Glomerular visceral epithelial cell (primary cell): ENCODE results near the gene ADIPOR2.
"Not testable (repeated sequence)": the region's sequence is repeated elsewhere in the genome, so short reads cannot be mapped to it uniquely, and the experiment has no call there.

Experiments
- DNase-seq: peaks from one replicate; pipeline ENCODE4 v3.0.0-alpha.2; 2016; ENCODE audit errors: extremely low spot score

Gene ADIPOR2

DNA sequence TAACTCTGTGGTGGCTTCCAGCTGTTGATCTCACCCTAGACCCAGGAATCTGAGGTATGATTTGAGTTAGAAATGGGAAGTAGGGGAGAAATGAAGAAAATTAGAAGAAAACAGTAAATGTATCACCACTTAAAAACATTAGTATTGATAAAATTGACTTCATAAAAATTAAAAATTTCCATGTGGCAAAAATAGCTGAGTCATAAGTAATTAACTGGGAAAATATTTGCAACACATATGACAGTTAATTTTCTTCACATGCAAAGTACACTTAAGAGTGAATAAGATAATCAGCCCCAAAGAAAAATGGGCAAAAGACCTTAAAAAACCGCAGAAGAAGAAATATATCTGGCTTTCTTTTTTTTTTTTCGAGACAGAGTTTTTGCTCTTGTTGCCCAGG, 25.5 kb upstream of the ADIPOR2 start:
- no peak for DNase-seq

DNA sequence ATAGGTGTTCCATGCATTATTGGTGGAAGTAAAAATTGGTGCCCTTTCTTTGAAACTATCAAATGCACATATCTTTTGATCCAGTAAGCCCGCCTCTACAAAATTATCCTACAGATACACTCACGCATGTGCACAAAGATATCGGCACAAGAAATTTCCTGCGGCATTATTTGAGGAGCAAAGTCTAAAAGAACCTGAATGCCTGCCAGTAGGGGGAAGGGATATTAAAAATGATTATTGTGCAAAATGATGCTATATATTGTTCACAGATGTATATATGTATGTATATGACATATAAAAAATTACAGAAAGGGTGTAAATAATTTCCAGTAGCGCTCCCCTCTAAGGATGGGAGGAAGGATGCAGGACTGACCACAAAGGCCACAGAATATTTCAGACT, 24.7 kb upstream of the ADIPOR2 start:
- DNase-seq = no peak

DNA sequence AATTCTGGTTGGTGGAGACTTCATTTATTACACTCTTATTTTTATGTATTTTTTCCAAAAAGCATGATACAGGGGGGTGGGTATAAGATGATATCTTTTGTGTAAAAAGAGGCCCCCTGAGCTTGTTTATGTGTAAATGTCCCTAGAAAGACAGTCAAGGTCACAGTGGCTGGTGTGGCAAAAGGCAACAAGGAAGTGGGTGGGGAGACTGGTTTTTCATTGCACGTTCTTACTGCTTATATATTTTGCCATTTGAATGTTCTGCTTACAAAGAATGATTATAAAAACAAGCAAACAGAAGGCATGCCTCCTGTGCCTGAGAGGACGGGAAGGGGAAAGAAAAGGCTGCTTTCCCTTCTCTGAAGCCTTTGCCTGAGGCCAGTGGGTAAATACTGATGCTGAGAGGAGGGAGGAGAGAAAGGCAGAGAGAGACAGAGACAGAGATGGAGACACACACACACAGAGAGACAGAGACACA, 24.1 kb upstream of the ADIPOR2 start:
- DNase-seq = no peak

DNA sequence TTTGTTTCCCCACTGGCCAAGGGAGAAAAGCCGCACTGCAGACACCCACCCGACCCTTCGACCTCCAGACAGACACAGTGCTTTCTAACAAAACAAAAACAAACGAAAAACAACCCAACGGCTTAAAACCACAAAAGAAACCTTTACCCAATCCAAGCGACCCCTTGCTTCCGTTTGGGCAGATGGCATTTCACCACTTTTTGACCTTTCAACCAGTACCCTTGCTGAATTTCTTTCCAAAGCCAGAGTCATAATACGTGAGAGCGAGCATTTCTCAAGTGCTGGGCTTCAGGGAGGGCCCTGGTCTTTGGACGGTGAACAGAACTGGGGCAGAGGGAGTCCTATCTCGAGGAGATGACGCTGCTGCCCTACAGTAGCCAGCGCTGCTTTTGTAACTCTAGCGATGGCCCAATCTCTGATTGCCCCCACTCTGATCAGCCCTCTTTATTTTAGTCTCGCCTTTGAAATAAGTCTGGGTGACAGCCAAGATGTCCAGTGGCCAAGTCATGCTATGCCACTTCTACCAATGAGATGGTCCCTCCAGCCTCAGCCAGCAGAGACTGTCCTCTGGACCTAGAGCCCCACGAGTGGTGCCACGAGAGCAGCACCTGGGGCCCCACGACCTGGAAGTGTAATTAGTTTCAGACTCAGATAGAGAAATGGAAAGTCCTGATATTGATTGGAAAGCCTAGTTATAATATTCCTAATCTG, 21.9 kb upstream of the ADIPOR2 start:
- no peak for DNase-seq

DNA sequence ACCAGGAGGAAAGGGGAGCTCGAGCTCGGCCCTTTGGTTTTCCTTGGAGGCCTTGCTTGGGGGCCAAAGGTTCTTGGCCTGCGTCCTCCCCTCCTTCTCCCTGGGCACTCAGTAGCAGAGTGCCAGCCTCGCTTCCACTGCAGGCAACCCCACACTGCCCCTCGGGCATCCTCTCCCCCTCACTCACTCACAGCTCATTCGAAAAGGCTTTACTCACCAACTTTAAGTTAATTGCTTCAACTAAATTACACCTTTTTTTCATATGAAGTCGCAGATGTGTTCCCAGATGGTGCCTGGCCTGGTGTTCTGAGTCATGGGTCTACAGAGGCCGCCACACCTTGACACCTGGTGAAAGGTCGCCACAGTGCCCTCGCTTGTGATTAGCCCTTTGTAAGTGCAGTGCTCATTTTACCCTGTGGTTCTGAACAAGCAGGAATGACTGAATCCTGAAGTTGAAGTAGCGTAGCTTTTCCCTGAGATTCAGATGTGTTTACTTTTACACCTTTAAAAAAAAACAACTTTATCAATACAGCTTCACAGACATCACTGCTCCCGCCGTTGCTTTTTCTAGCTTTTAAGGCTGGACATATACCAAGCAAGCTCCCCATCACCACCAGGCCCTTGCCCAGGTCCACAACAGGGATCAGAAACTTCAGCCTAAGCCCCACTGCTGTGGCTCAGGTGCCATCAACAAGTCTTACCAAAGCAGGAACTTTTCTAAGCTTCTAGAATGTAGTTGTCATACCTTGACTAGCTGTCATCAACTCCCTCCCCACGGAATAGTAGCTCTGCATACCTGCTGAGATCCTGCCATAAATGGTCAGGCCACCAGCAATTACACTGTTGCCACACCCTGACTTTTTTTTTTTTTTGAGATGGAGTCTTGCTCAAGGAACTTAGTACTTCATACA, 20.3 kb upstream of the ADIPOR2 start:
- DNase-seq = no peak

DNA sequence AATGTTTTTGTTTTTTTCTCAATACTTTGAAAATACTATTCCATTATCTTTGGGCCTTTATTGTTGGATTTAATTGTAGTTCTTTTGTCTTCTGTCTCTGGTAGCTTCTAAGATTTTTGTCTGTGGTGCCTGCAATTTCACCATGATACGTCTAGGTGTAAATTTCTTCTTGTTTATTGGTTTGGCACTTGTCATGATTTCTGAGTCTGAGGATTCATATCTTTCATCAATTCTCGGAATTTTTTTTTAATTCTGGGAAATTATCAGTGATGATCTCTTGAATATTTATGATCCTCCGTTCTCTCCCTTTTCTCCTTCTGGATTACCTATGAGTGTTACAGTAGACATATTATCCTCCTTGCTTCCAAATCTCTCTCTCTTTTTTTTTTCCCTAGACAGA, 14.8 kb upstream of the ADIPOR2 start:
- no peak for DNase-seq

DNA sequence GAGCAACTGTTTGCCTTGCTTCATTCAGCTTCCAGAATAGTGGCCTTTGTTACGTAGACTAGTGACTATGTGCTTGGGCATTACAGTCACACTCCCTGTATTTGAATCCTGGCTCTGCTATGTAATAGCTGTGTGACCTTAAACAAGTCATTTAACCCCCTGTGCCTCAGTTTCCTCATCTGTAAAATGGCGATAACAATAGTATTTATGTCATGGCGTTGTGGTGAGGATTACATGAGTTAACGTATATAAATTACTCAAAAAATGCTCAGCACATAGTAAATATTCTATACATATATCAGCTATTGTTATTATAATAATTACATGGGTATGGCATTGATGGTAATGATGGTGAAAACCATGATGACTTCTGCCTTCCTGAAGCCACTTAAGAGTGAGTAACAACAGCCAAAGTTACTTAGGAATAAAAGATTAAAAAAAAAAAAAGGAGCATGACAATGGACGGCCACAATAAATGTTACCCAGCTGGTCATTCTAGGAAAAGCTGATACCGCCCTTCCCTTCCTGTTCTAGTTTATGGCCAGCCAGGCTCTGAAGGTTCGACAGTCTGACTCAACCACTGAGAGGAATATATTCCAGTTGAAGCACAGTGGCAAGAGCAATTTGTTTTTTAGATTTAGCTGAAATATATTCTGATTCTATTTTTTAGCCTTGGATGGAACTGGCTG, 9.9 kb upstream of the ADIPOR2 start:
- DNase-seq = no peak

DNA sequence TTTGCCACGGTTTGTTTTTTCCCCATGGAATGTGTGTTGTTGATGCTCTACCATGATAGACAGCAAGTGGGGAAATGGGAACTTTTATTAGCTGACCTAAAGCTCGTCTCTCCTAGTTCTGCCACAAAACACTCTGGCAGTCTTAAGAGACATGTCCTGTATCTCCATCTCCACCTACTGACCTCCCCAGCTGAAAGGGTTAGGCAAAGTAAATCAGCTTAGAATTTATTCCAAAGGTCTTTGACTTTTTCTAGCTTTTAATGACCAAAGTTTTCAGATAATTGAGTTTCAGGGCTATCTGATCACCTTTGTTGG, 9.4 kb upstream of the ADIPOR2 start:
- DNase-seq = no peak

DNA sequence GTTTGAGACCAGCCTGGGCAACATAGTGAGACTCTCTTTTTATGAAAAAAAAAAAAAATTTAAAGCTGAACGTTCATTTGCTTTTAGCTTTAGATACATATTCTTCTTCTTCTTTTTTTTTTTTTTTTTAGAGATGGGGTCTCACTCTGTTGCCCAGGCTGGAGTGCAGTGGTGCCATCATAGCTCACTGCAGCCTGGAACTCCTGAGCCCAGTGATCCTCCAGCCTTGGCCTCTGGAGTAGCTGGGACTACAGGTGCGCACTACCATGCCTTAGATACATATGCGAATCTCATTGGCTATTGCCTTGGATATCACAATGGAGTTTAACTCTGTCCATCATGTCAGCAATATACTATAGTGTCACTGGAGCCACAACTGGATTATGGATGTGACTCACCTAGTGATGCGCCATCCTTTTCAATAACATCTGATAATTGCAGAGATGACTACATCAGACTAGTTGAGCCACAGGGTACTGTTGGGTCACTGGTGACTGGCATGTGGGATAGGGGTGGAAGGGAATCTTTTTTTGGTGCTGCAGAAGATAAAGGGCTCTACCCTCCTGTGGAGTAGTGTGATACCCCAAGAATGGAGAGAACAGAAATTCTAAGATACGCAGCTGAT, 2.7 kb upstream of the ADIPOR2 start:
- no peak for DNase-seq

DNA sequence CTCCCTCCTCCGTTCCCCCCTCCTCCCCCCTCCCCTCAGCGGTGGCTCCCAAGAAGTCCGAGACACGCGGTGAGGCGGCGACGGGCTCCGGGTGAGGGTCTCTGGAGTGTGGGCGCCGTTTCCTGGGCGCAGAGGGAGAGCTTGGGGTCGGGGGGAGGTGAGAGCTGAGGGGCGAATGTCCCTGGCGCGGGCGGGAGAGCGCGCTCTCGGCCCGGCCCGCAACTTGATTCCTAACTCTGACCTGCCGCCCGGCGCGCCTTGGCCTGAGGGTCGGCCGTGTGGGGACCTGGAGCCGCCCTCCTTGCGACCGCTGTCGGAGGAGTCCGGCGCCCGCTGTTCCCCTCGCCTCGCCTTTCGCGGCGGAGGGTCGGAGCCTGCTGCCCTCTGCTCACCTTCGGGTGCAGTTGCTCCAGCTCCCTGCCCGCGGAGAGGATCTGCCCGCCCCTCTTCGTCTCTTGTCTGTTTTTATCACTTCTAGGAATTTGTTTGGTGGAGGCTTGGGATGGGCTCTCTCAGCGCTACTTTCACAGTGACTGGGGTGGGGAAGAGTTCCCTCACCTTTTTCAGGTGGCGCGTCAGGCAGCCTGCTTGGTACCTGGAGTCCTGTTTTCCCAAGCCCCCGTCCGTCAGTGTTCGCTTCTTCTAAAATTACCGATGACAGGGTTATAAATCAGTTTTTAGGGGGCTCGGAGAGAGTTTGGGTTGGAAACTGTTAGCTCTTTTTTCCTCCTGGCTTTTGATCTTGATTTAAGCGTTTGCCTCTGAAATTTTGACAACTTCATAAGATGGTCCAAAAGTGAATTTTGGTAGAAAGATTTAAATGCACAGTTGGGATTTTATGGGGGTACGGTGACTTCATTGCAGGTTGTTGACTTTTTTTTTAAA, 495 bp downstream of the ADIPOR2 start:
- peak; percentile 42 for DNase-seq

DNA sequence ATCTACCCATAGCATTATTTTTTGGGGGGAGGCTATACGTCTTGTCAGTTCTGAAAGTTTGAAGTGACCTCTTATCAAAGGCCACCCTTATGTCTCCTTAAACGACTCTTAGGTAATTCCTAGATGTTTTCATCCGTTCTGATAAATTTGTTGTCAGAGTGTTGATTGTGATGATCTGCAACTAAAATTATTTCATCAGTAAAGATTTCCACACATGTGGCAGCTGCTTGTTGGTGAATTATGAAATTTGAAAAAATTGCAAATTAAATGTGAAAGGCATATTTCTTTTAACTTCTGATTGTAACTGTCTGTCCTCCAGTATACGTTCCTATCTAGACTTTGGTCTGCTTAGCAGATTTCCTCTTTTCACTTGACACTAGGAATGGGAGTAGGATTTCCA, 1.4 kb downstream of the ADIPOR2 start:
- no peak for DNase-seq

DNA sequence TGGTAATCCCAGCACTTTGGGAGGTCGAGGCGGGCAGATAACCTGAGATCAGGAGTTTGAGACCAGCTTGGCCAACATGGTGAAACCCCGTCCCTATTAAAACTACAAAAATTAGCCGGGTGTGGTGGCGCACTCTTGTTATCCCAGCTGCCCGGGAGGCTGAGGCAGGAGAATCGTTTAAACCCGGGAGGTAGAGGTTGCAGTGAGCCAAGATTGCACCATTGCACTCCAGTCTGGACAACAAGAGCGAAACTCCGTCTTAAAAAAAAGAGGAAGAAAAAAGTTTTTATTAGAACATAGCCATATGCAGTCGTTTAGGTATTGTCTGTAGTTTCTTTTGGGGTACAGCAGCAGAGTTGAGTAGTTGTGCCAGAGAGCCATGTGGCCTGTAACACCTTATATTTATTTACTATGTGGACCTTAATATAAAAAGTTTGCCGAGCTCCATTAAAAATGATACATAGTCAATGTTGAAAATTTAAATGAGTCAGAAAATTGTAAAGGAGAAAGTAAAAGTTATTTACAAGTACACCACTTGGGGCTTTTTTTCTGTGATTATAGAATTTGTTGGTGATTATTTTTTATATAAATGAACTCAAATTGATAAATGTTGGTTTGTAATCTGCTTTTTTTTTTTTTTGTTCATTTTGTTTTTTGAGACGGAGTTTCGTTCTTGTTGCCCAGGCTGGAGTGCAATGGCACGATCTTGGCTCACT, 2.2 kb downstream of the ADIPOR2 start:
- no peak for DNase-seq

DNA sequence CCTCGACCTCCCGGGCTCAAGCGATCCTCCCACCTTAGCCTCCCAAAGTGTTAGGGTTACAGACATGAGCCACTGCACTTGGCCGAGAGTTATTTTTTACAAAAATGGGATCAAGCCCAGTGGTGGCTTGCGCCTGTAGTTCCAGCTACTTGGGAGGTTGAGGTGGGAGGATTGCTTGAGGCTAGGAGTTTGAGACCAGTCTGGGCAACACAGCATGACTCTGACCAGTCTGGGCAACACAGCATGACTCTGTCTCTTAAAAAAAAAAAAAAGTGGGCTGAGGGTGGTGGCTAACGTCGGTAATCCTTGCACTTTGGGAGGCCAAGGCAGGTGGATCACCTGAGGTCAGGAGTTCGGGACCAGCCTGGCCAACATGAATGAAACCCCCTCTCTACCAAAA, 4.2 kb downstream of the ADIPOR2 start:
- DNase-seq = not testable (repeated sequence)

DNA sequence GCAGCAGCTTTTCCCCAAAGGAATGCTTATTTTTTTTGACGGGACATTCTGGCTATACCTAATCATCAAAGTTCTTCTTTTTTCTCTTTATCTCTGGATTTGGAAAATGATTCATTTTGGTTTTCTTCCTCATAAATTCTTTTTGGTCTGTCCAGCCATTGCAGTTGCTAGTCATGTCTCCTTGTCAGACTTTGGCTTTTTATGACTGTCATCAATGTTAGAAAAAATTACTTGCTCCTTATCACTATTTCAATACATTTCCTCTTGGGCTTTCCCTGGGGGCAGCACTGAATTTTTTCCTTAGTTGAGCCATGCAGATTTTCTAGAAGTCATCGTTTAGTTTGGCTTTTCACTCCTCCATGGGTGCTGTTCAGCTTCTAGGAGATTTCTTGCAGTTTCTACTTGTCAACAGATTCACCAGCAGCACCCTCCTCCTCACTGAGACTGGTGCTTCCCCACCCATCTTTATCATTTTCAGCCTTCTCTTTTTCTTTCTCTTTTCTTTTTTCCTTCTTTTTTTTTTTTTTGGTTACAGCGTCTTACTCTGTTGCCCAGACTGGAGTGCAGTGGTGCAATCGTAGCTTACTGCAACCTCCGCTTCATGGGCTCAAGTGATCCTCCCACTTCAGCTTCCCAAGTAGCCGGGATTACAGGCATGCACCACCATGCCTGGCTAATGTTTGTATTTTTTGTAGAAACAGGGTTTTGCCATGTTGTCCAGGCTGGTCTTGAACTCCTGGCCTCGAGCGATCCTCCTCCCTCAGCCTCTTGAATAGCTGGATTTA, 5.2 kb downstream of the ADIPOR2 start:
- no peak for DNase-seq

DNA sequence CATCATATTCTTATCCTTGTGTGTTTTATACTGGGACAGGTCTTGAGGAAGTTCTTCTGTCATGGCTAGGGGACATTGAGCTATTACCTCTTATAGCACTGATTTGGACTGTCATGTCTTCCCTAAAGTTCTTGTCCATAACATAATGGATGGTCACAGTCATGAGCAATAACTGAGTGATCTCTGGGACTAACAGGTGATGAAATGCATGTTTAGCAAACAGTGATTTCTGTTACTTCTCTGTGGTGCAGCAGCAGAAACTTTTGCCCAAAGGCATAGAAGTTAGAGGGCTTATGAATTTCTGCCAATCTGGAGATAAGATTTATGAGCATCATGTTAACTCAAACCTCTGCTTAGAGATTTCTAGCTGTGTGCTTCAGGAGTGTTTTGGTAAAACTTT, 5.9 kb downstream of the ADIPOR2 start:
- DNase-seq = no peak

DNA sequence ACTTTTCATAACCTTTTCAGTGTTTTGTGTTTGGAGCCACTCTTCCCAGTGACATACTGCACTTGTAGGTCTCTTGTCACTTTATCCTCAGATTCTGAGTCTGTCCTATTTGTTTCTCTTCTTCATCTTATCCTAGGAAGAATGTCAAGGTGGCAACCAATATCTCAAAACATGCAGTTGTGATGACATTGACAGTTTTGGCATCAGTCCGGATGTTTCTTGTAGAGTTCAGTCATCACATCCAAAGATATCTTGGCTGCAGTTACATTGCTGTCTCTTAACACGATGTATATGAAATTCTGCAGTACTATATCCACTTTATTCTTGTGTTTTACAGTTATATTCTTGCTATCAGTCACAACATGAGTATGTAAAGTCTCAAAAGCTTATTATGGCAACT, 6.4 kb downstream of the ADIPOR2 start:
- no peak for DNase-seq

DNA sequence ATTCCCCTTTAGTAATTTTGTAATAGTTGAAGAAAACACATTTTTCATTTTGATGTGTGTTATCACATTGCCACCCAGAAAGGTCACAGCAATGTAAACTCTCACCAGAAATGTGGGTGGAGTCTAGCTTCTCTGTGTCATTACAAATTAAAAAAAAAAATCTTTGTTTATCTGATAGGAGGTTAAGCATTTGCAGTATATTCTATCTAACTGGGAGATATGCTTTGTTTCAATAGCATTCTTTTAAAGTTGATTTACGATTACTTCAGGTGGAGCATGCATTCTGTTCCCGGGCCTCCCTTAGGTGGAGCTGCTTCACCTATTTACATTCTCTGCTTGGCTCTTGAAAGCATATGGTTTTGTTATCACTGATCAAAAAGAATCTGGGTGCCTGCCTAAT, 7.8 kb downstream of the ADIPOR2 start:
- no peak for DNase-seq

DNA sequence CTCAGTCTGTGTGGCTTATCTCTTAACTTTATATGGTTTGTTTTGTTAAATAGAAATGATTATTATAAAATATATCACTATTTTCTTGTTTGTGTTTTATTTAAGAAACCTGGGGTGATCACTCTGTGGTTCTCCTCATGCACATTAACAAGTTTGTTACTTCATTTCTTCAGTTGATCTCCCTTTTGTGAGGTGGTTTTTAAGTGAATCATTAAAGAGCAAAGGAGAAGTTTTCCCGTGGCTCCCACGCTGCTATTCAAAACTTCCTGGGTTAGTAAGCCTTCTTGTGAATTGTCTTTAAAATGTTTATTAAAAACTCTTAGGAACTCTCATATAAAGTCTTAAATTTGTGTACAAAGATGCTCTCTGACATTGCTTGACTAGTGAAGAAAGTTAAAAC, 11.8 kb downstream of the ADIPOR2 start:
- no peak for DNase-seq

DNA sequence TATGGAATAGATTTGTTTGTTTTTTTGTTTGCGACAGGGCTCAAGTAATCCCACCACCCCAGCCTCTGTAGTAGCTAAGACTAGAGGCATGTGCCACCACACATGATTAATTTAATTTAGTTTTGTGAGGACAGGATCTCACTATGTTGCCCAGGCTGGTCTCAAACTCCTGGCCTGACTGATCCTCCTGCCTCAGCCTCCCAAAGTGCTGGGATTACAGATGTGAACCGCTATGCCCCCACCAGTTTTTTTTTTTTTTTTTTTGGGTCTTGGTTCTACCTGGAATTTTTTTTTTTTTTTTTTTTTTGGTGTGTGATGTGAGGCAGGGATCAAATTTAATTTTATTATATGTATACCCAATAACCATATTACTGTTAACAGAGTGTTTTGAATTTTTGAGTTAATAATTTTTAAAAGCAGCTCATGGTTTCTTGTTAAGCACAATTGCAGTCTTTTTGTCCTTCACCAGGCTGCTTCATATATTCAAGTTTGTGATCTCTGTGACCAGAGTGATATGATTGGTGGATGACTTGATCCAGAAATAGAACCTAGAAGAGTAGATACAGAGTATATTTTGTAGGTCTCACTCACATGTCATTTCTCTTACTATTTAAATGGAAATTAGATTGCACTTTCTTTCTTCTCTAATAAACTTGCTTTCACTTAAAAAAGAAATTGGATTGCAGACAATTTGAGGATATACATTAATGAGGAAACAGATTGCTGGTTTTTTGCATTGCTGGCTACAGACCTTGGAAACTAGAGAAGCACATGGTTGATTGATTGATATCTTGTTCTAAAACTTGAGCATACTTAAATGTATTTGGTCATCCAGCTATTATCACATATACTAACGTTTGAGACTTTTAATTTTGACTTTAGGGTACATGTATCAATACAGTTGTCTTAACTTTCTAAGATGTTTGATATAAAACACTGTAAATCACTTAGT, 13.2 kb downstream of the ADIPOR2 start:
- no peak for DNase-seq
